NOMO-1 treated with dmso at 0.1 percent for 144 hours (cell line): ENCODE measurements around the gene CCDC43.
A peak's percentile ranks its signal among the peaks of the same experiment; 100 is the strongest.
"Not testable (repeated sequence)": the region's sequence is repeated elsewhere in the genome, so short reads cannot be mapped to it uniquely, and the experiment has no call there.

Source experiments
- DNase-seq: peaks from one replicate; lab custom pipeline; 2025; ENCODE audit not compliant: unreplicated experiment; lab: John Stamatoyannopoulos, UW

The CCDC43 gene

GRCh38 chr17:44672479-44673093 lies 17.0 kb downstream of the CCDC43 start:
- no peak for DNase-seq

DNA sequence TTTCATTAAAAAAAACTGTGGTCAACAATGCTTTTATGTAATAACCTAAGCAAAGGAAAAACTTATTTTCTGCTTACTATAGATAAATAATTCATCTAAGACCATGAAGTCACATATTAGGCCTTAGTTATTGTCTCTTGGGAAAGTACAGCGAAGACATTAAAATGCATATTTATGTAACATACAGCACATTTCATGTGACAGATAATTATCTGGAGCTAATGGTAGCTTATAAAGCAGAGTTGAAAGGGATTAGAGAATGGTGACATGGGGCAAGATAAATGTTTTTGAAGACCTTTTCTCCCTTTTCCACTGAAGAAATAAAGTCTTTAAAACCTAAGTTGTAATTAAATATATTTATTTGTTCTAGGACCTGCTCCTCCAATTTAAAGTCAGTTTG lies 23.6 kb downstream of the CCDC43 start:
- DNase-seq: no peak

GRCh38 chr17:44664867-44665266 lies 24.7 kb downstream of the CCDC43 start:
- DNase-seq: no peak

DNA sequence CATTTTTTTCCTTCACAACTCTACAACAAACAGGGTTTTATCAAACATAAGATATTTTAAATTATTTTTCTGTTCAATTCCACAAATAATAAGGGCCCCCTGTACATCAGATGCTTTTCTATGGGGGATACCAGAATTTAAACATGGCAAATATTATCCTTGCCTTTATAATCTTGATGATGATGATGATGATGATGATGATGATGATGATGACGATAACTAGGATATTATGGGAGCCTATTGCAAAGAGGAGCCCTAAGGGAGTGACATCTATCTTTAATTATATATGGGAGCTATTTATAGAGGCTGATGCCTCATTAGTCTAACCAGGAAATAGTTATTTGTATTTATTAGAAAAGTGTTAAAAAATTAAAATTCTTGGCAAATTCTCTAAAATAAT lies 26.5 kb downstream of the CCDC43 start:
- no peak for DNase-seq

DNA sequence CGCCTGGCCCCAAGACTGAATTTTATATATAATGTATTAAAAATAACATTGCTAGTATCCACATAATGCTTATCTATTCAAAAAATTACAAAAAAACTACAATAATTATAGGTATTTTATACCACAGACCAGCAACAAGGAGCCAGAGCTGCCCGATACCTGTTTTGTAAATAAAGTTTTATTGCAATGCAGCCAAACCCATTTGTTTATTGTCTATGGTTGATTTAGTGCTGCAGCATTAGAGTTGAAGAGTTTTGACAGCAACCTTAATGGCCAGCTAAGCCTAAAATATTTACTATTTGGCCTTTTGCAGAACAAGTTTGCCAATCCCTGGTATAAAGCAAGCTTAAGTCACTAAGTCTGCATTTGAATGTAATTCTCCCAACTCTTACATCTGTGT lies 27.7 kb downstream of the CCDC43 start:
- no peak for DNase-seq

DNA sequence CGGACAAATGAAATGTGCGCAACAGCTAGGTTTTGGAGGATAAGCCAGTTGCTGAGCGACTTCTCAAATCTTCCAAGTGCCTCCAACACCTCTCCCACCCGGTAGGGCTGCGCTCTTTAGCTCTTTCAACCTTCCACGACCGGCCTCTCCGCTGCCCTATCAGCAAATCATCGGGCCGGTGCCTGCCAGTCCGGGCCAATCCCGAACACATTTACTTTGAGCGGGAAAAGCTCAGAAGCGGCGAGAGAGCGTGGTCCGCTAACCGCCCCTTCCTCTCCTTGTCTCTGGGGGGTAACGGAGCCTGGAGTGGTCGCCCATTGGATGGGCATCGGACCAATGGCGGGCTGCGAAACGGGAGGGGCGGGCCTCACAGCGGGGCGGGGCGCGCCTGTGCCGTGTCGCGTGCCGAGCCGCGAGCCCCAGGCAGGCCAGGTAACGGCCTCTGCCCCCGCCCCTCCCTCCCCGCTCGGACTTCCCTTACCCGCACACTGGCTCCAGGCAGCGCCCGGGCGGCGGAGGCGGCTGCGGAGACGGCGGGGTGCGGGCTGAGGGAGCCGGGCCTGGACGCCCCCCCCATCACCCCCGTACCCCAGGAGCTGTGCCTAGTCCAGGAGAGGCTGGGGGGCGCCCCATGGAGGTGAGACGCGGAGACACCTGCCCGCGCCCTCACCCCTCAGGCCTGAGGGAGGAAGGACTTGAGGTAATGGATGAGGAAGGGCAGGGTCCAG lies 33.4 kb downstream of the CCDC43 start, which contains the start of gene MEIOC:
Gene MEIOC, plus strand, starts transcription at position 486 of the 728 bp plus-strand sequence. Its CDS starts 146 bp downstream, at position 632.
- DNase-seq: peak; percentile 91

DNA sequence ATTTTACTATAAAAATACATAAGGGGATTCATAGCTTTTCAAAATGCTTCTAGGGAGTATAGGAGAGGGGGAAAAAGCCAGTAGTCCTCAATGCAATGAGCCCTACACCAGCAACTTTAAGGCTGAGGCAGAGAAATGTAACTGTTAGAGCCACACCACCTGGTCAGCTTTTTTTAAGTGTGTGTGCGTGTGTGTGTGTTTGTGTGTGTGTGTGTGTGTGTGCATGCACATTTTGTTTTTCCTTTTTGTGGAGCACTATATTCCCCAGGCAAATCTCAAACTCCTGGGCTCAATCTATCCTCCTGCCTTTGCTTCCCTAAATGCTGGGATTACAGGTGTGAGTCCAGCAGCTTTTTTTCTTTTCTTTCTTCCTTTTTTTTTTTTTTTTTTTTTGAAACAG lies 35.6 kb downstream of the CCDC43 start:
- no peak for DNase-seq

DNA sequence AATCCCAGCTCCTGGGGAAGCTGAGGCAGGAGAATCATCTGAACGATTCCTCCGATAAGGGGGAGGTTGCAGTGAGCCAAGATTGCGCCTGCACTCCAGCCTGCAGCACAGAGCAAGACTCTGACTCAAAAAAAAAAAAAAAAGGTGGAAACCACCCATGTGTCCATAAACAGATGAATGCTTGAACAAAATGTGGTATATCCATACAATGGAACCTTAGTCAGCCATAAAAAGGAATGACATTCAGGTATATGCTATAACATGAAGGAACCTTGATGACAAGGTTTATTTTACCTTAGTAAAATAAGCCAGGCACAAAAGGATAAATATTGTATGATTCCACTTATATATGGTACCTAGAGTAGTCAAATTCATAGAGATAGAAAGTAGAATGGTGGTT lies 36.2 kb downstream of the CCDC43 start:
- no peak for DNase-seq

DNA sequence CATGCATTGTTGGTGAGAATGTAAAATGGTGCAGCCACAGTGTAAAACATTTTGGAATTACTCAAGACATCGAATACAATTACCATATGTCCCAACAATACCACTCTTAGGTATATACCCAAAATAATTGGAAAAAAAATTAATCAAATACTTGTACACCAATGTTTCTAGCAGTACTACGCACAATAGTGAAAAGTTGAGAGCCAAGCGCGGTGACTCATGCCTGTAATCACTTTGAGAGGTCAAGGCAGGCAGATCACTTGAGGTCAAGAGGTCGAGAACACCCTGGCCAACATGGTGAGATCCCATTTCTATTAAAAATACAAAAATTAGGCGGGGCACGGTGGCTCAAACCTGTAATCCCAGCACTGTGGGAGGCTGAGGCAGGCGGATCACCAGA lies 36.8 kb downstream of the CCDC43 start:
- no peak for DNase-seq

- DNase-seq: no peak
Observed at GRCh38 chr17:44651228-44651627, 38.3 kb downstream of the CCDC43 start.

GRCh38 chr17:44648963-44649362 lies 40.6 kb downstream of the CCDC43 start:
- DNase-seq: no peak

DNA sequence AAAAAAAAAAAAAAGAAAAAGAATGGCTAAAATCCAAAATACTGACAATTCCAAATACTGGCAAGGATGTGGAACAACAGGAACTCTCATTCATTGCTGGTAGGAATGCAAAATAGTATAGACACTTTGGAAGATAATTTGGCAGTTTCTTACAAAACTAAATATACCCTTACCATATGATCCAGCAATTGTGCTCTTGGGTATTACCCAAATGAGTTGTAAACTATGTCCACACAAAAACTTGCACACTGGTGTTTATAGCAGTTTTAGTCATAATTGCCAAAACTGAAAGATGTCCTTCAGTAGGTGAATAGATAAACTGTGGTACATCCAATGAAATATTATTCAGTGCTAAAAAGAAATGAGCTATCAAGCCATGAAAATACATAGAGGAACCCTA lies 41.8 kb downstream of the CCDC43 start:
- no peak for DNase-seq

DNA sequence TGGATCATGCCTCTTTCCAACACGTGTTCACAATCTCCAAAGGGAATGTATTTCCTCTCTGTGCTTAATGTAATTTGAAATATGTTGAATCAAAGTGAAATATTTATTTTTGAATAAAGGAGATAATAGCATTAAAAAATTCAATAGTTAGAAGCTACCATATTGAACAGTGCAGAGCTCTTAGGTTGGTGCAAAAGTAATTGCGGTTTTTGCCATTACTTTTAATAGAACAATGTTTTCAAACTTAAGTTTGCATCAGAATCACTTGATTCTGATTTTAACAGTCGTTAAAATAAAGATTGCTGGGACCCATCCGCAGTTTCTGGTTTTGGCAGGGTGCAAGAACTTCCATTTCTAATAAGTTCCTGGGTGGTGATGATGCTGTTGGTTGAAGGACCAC lies 43.3 kb downstream of the CCDC43 start:
- no peak for DNase-seq

GRCh38 chr17:44645341-44645740 lies 44.2 kb downstream of the CCDC43 start:
- no peak for DNase-seq

DNA sequence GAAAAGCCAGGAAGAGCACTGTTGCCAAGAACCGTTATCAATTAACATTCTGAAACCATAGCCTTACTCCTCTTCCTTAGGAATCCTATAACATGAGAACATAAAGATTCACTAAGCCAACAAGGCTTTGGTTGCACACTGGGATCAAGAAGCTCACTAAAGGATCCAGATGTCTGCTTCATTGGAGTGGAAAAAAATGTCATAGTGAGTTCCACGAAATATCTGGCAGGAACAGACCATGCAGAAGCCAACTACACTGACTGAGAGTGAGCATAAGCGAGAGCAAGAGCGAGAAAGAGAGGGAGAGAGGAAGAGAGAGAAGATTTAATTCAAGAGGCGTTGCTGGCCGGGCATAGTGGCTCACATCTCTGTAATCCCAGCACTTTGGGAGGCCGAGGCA lies 46.7 kb downstream of the CCDC43 start:
- no peak for DNase-seq

DNA sequence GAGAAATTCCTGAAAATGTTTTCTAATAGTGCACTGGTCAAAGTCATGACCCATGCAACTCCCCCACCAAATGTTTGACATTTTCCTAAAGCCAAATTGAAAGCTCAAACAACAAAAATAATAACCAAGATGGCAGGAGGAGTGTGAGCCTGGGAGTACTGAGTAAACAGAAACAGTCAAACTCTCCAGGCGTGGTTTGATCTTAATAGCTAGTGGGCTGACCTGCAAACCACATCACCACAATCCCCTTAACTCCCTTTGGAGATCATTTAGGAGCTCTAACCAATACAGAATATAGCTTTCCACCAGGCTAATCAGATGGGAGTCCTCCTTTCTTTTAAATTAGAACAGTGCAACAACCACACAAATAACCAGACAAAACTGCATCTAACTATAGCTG lies 52.5 kb downstream of the CCDC43 start:
- no peak for DNase-seq

GRCh38 chr17:44636562-44636961 lies 53.0 kb downstream of the CCDC43 start:
- peak; percentile 79 for DNase-seq

GRCh38 chr17:44634401-44634800 lies 55.2 kb downstream of the CCDC43 start:
- DNase-seq: not testable (repeated sequence)

- DNase-seq: no peak
Observed at GRCh38 chr17:44633998-44634397, 55.6 kb downstream of the CCDC43 start.

DNA sequence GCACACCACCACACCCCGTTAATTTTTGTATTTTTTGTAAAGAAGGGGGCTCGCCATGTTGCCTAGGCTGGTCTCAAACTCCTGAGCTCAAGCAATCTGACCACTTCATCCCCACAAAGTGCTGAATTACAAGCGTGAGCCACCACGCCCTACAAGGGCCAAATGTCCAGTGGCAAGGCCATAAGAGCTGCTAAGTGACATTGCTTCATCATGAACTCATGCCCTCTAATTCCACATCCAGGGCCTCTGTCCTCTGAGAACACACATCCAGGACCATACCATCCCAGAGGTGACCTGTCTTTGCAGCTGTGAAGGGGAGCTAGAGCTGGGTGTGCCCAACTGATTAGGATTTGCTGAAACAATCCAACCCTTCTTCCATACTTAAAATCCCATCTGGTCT lies 58.9 kb downstream of the CCDC43 start:
- no peak for DNase-seq

DNA sequence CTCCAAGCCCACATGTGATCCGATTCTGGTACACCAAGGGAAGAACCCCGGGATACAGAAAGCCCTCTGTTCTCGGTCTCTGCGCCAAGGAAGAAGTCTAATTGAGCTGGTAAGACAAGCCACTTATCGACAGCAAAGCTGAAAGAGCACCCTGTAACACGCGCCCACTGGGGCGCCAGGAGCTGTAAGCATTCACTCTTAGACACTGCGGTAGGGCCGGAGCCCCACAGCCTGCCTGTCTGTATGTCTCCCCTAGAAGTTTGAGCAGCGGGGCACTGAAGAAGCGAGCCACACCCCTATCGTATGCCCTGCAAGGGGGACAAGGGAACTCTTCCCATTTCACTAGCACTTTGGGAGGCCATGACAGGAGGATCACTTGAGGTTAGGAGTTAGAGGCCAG lies 60.3 kb downstream of the CCDC43 start:
- DNase-seq: no peak

- peak; percentile 79 for DNase-seq
Observed at GRCh38 chr17:44628243-44629188, 61.1 kb downstream of the CCDC43 start.
